Glutamatergic neuron (in vitro differentiated cells): ENCODE measurements around the gene GORAB. TPM values are rescaled to one million over a fixed set of nuclear protein-coding genes. Genes with fewer than 3 reads are reported as not detected.

Source experiments
- DNase-seq: peaks from one replicate; pipeline ENCODE4 v3.0.0; 2022
- H3K27ac Mint-ChIP-seq: one replicate; pipeline ENCODE4 v1.8.0; 2020; ENCODE audit warnings: mild to moderate bottlenecking, mixed read lengths, inconsistent platforms; ENCODE audit not compliant: unreplicated experiment
- H3K27me3 Mint-ChIP-seq: one replicate; pipeline ENCODE4 v1.8.0; 2020; ENCODE audit warnings: mild to moderate bottlenecking, moderate library complexity, mixed read lengths, inconsistent platforms; ENCODE audit not compliant: unreplicated experiment
- H3K36me3 Mint-ChIP-seq: one replicate; pipeline ENCODE4 v1.8.0; 2020; ENCODE audit warnings: mild to moderate bottlenecking, mixed read lengths, inconsistent platforms; ENCODE audit not compliant: unreplicated experiment
- H3K4me1 Mint-ChIP-seq: one replicate; pipeline ENCODE4 v1.8.0; 2020; ENCODE audit warnings: mild to moderate bottlenecking, low read depth, mixed read lengths, inconsistent platforms; ENCODE audit not compliant: unreplicated experiment
- H3K4me3 Mint-ChIP-seq: one replicate; pipeline ENCODE4 v1.8.0; 2020; ENCODE audit warnings: mild to moderate bottlenecking, mixed read lengths, inconsistent platforms; ENCODE audit not compliant: unreplicated experiment
- H3K9me3 Mint-ChIP-seq: one replicate; pipeline ENCODE4 v1.8.0; 2020; ENCODE audit warnings: mild to moderate bottlenecking, moderate library complexity, mixed read lengths, inconsistent platforms; ENCODE audit not compliant: unreplicated experiment
- CTCF ChIP-seq: fragments of 200-600 bp; sonication (generic); IDR thresholded peaks from one replicate; pipeline ENCODE4 v1.5.0; 2021; ENCODE audit not compliant: partially characterized antibody, unreplicated experiment
- total RNA-seq: library from RNA; stranded (reverse); fragmentation: NEBNext Ultra II Directional; extraction: Animal tissue kit (Norgen Biotek cat#: 25700); gene quantifications from one replicate; pipeline ENCODE4 v1.2.1, GENCODE V29; 2021; ENCODE audit not compliant: unreplicated experiment

Gene GORAB
- total RNA-seq, 1 donor from 2014 or later: 9.1 TPM

- Mint-ChIP-seq H3K36me3 (no peaks in the 10 kb centered on the region), H3K4me3 (no peak overlapping the region), H3K27me3 (no peaks in the 10 kb centered on the region), H3K9me3 (no peaks in the 10 kb centered on the region), H3K27ac (no peak overlapping the region), H3K4me1 (no peaks in the 10 kb centered on the region)
- DNase-seq: no peak
- no peak for TF ChIP-seq CTCF
Measured at GRCh38 chr1:170521818-170522217, 10.1 kb upstream of the GORAB start.

GRCh38 chr1:170530972-170531757, 801 bp upstream of the GORAB start:
- Mint-ChIP-seq H3K4me1 (no peaks in the 10 kb centered on the region), H3K36me3 (no peaks in the 10 kb centered on the region), H3K9me3 (no peaks in the 10 kb centered on the region), H3K4me3 (no peak overlapping the region), H3K27me3 (no peaks in the 10 kb centered on the region), H3K27ac (no peak overlapping the region)
- DNase-seq: no peak
- TF ChIP-seq CTCF: no peak

- no peaks in the 10 kb centered on the region for H3K9me3 Mint-ChIP-seq
- H3K27me3 Mint-ChIP-seq: no peaks in the 10 kb centered on the region
- no peak for TF ChIP-seq CTCF
- H3K27ac Mint-ChIP-seq: no peak overlapping the region
- H3K4me1 Mint-ChIP-seq: no peaks in the 10 kb centered on the region
- no peak overlapping the region for H3K4me3 Mint-ChIP-seq
- DNase-seq: no peak
- H3K36me3 Mint-ChIP-seq: no peaks in the 10 kb centered on the region
Measured at GRCh38 chr1:170533298-170533697, 1.3 kb downstream of the GORAB start.

GRCh38 chr1:170534626-170535147, 2.7 kb downstream of the GORAB start:
- H3K9me3 Mint-ChIP-seq: no peaks in the 10 kb centered on the region
- no peak overlapping the region for H3K4me3 Mint-ChIP-seq
- no peaks in the 10 kb centered on the region for H3K4me1 Mint-ChIP-seq
- H3K27me3 Mint-ChIP-seq: no peaks in the 10 kb centered on the region
- no peaks in the 10 kb centered on the region for H3K36me3 Mint-ChIP-seq
- no peak for TF ChIP-seq CTCF
- DNase-seq: no peak
- no peak overlapping the region for H3K27ac Mint-ChIP-seq

GRCh38 chr1:170535418-170535817, 3.5 kb downstream of the GORAB start:
- no peaks in the 10 kb centered on the region for H3K4me1 Mint-ChIP-seq
- no peak for DNase-seq
- no peak for TF ChIP-seq CTCF
- no peak overlapping the region for H3K27ac Mint-ChIP-seq
- no peak overlapping the region for H3K4me3 Mint-ChIP-seq
- H3K36me3 Mint-ChIP-seq: no peaks in the 10 kb centered on the region
- no peaks in the 10 kb centered on the region for H3K9me3 Mint-ChIP-seq
- H3K27me3 Mint-ChIP-seq: no peaks in the 10 kb centered on the region
